Neutrophil (primary cell): Measurements from ENCODE around the gene MICU1.

Experiments used
- H3K27ac ChIP-seq: fragments of 200-600 bp; sonication (generic); 2 replicates; pipeline ENCODE4 v1.5.1; 2016; ENCODE audit warnings: mild to moderate bottlenecking, moderate library complexity
- H3K27me3 ChIP-seq: fragments of 200-600 bp; sonication (generic); 2 replicates; pipeline ENCODE4 v1.6.0; 2016; ENCODE audit warnings: mild to moderate bottlenecking
- H3K36me3 ChIP-seq: fragments of 200-600 bp; sonication (generic); 2 replicates; pipeline ENCODE4 v1.5.1; 2017
- H3K4me1 ChIP-seq, 2 experiments: fragments of 200-600 bp in 1 of 2; sonication (generic) in 1 of 2; 1 replicate in 1 of 2; 2 replicates in 1 of 2; pipeline versions ENCODE4 v1.5.1 to v1.6.1; 2013 to 2016; ENCODE audit warnings: low read depth in 1 of 2, low read length in 1 of 2, mild to moderate bottlenecking in 1 of 2, moderate library complexity in 1 of 2; ENCODE audit not compliant: control insufficient read depth in 1 of 2, insufficient read depth in 1 of 2
- H3K4me3 ChIP-seq, 2 experiments: fragments of 200-600 bp in 1 of 2; sonication (generic) in 1 of 2; 1 replicate in 1 of 2; 2 replicates in 1 of 2; pipeline ENCODE4 v1.5.1; 2013 to 2016; ENCODE audit warnings: low read depth in 1 of 2, low read length in 1 of 2, mild to moderate bottlenecking in 1 of 2, moderate library complexity in 1 of 2
- H3K9me3 ChIP-seq: fragments of 200-600 bp; sonication (generic); 2 replicates; pipeline ENCODE4 v1.5.1; 2016
- TF ChIP-seq, protein P1 (sequence below): fragments of 200-600 bp; sonication (generic); IDR thresholded peaks from 2 replicates; pipeline ENCODE4 v1.5.1; 2016; ENCODE audit warnings: antibody characterized with exemption

MICU1 gene

DNA sequence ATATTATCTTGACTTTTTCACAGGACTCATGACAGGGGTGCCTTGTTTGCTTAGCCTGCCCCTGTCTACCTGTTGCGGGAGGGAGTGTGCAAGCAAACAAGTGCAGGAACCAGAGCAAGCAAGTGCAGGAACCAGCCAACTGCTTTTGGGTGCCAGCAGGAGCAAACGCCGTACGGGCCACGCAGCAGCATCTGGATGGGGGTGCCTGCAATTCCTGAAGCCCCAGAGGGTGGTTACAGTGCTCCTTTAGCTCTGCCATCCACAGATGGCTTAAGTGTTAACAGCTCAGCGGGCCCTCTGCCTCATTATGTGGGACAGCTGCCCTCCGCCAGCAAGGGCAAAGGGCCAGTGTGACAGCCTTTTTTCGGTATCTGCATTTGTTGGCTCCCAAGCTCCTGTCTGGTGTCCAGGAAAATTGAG lies 83.5 kb downstream of the MICU1 start:
- Histone ChIP-seq H3K4me3 (no peak overlapping the region), H3K36me3 (no peaks in the 10 kb centered on the region), H3K9me3 (no peaks in the 10 kb centered on the region), H3K27ac (no peak overlapping the region), H3K4me1 (peaks cover 32 to 36% of the 10 kb centered on the region in 2 experiments), H3K27me3 (no peaks in the 10 kb centered on the region)
- TF ChIP-seq, protein P1, sequence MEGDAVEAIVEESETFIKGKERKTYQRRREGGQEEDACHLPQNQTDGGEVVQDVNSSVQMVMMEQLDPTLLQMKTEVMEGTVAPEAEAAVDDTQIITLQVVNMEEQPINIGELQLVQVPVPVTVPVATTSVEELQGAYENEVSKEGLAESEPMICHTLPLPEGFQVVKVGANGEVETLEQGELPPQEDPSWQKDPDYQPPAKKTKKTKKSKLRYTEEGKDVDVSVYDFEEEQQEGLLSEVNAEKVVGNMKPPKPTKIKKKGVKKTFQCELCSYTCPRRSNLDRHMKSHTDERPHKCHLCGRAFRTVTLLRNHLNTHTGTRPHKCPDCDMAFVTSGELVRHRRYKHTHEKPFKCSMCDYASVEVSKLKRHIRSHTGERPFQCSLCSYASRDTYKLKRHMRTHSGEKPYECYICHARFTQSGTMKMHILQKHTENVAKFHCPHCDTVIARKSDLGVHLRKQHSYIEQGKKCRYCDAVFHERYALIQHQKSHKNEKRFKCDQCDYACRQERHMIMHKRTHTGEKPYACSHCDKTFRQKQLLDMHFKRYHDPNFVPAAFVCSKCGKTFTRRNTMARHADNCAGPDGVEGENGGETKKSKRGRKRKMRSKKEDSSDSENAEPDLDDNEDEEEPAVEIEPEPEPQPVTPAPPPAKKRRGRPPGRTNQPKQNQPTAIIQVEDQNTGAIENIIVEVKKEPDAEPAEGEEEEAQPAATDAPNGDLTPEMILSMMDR: no peak

DNA sequence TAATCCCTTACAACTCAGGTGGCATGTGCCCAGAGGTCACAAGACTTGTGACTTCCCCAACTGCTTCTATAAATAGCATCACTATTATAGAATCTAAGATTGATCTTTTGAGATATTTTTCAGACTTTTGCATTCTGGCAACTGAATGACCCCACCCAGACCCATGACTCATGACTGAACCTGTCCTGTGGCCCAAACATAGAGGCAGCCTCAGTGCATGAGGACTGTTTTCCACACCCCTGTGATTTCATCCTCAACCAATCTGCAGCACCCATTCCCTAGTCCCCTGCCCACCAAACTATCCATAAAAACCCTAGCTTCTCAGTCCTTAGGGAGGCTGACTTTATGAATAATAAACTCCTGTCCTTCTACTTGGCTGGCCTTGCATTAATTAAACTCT lies 84.5 kb downstream of the MICU1 start:
- TF ChIP-seq, protein P1: no peak
- no peaks in the 10 kb centered on the region for H3K36me3 ChIP-seq
- H3K27me3 ChIP-seq: no peaks in the 10 kb centered on the region

DNA sequence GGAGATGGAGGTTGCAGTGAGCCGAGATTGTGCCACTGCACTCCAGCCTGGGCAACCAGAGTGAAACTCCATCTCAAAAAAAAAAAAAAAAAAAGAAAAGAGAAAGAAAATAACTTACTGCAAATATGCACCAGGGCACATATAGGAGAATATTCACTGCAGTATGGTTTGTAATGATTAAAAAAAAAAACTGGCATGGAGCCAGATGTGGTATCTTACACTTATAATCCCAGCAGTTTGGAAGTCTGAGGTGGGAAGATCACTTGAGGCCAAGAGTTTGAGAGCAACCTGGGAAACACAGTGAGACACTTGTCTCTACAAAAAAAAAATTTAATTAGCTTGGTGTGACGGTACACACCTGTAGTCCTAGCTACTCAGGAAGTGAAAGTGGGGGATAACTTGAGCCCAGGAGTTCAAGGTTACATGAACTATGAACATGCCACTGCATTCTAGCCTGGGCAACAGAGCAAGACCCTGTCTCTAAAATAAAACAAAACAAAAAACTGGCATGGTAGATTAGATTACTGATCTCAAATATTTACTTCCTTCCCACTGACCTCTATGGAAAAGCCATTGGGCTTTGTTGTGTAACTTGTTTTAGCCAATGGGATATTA lies 85.6 kb downstream of the MICU1 start:
- TF ChIP-seq, protein P1: no peak

More for the DNA sequence above, 84.5 kb downstream of the MICU1 start:
- Histone ChIP-seq H3K4me3 (no peak overlapping the region), H3K9me3 (no peaks in the 10 kb centered on the region), H3K4me1 (peaks cover 40 to 45% of the 10 kb centered on the region in 2 experiments), H3K27ac (peak overlapping the region; percentile 80)

DNA sequence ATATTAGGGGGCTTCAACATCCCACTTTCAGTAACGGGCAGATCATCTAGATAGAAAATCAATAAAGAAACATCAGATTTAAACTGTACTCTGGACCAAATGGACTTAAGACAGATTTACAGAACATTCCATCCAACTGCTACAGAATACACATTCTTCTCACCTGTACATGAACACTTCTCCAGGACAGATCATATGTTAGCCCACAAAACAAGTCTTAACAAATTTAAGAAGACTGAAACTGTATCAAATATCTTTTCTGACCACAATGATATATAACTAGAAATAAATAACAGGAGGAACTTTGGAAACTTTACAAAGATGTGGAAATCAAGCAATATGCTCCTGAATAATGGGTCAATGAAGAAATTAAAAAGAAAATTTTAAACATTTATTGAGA lies 86.7 kb downstream of the MICU1 start:
- peak overlapping the region; percentile 80 for H3K27ac ChIP-seq
- peaks cover 40 to 45% of the 10 kb centered on the region in 2 experiments for H3K4me1 ChIP-seq
- peak overlapping the region in 1 of 2 experiments; percentile 33 for H3K4me3 ChIP-seq
- no peaks in the 10 kb centered on the region for H3K27me3 ChIP-seq
- H3K36me3 ChIP-seq: no peaks in the 10 kb centered on the region
- no peaks in the 10 kb centered on the region for H3K9me3 ChIP-seq
- TF ChIP-seq, protein P1: no peak

More for the DNA sequence above, 85.6 kb downstream of the MICU1 start:
- Histone ChIP-seq H3K9me3 (no peaks in the 10 kb centered on the region), H3K27ac (peak overlapping the region; percentile 80), H3K4me1 (peaks cover 40 to 45% of the 10 kb centered on the region in 2 experiments), H3K27me3 (no peaks in the 10 kb centered on the region), H3K36me3 (no peaks in the 10 kb centered on the region), H3K4me3 (no peak overlapping the region)

DNA sequence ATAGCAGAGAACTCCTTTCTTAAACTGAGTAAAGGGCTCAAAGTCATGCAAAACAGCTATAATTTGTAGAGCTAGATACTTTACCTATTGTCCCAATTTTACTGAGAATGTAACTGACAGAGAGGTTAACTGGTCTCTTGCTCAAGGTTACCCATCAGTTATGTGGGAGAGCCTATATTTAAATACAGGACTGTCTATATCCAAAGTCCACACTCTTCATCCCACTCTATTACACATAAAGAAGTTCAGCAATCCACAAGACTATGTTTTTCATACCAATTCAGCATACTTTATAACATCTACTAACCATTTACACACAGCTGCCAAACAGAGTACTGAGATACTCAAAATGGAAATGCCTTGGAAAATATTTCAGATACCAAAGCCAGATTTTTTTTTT lies 100.2 kb downstream of the MICU1 start:
- no peak overlapping the region for H3K27ac ChIP-seq
- TF ChIP-seq, protein P1: no peak
- no peak overlapping the region for H3K4me3 ChIP-seq
- no peaks in the 10 kb centered on the region for H3K36me3 ChIP-seq
- H3K27me3 ChIP-seq: no peaks in the 10 kb centered on the region
- H3K4me1 ChIP-seq: peaks cover 25 to 26% of the 10 kb centered on the region in 2 experiments
- no peaks in the 10 kb centered on the region for H3K9me3 ChIP-seq
